SK-N-SH treated with all-trans-retinoic acid at 6 μM for 48 hours (cell line): ENCODE results near the gene TYSND1.

Experiments
- ARNTL ChIP-seq: fragments of 450-650 bp; formaldehyde crosslinking; IDR thresholded peaks from 2 replicates; pipeline ENCODE4 v1.5.0; 2020; ENCODE audit warnings: low read depth, mild to moderate bottlenecking, moderate library complexity, borderline replicate concordance
- CSRNP3 ChIP-seq: fragments of 250-450 bp; sonication (Bioruptor Pico); IDR thresholded peaks from 2 replicates; pipeline ENCODE4 v1.5.1; 2021; ENCODE audit warnings: mild to moderate bottlenecking, moderate library complexity
- ESRRG ChIP-seq: fragments of 250-450 bp; sonication (Bioruptor Pico); IDR thresholded peaks from 2 replicates; pipeline ENCODE4 v1.6.1; 2021; ENCODE audit warnings: mild to moderate bottlenecking
- ISL1 ChIP-seq: fragments of 250-450 bp; sonication (Bioruptor Pico); IDR thresholded peaks from 2 replicates; pipeline ENCODE4 v2.1.2; 2022; ENCODE audit warnings: mild to moderate bottlenecking, moderate library complexity
- PATZ1 ChIP-seq: fragments of 250-450 bp; sonication (Bioruptor Pico); IDR thresholded peaks from 2 replicates; pipeline ENCODE4 v1.8.0; 2020; ENCODE audit warnings: mild to moderate bottlenecking, moderate library complexity, borderline replicate concordance
- SNAI2 ChIP-seq: fragments of 250-450 bp; sonication (Bioruptor Pico); IDR thresholded peaks from 2 replicates; pipeline ENCODE4 v1.5.0; 2020; ENCODE audit warnings: mild to moderate bottlenecking, moderate library complexity
- ZFP3 ChIP-seq: fragments of 250-450 bp; sonication (Bioruptor Pico); IDR thresholded peaks from 2 replicates; pipeline ENCODE4 v1.5.0; 2020; ENCODE audit warnings: mild to moderate bottlenecking, moderate library complexity
- ZNF565 ChIP-seq: fragments of 450-650 bp; formaldehyde crosslinking; conservative IDR thresholded peaks from 2 replicates; pipeline ENCODE4 v1.5.0; 2020; ENCODE audit warnings: low read depth, mild to moderate bottlenecking, moderate library complexity
- TF ChIP-seq, protein P1 (sequence below): fragments of 250-450 bp; sonication (Bioruptor Pico); IDR thresholded peaks from 2 replicates; pipeline ENCODE4 v1.8.0; 2021; ENCODE audit warnings: low read depth, mild to moderate bottlenecking, moderate library complexity, borderline replicate concordance

DNA sequence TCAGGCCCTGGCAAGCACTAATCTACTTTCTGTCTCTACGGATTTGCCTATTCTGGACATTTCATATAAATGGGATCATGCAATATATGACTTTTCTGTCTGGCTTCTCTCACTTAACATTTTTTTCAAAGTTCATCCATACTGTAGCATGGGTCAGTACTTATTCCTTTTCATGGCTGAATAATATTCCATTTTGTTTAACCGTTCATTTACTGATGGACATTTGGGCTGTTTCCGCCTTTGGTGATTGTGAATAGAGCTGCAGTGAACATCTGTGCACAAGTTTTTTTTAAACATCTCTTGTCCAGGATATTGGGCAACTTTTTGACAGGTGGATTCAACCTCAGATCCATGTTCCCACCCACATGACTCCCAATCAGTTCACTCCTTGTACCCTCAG, 44.8 kb downstream of the TYSND1 start:
- TF ChIP-seq ESRRG (CRISPR knock-in tag) (no peak), ISL1 (CRISPR knock-in tag) (no peak), CSRNP3 (CRISPR knock-in tag) (no peak), ZNF565 (CRISPR knock-in tag) (no peak), PATZ1 (CRISPR knock-in tag) (no peak), SNAI2 (CRISPR knock-in tag) (no peak), ZFP3 (no peak), ARNTL (CRISPR knock-in tag) (no peak)
- TF ChIP-seq, protein P1, sequence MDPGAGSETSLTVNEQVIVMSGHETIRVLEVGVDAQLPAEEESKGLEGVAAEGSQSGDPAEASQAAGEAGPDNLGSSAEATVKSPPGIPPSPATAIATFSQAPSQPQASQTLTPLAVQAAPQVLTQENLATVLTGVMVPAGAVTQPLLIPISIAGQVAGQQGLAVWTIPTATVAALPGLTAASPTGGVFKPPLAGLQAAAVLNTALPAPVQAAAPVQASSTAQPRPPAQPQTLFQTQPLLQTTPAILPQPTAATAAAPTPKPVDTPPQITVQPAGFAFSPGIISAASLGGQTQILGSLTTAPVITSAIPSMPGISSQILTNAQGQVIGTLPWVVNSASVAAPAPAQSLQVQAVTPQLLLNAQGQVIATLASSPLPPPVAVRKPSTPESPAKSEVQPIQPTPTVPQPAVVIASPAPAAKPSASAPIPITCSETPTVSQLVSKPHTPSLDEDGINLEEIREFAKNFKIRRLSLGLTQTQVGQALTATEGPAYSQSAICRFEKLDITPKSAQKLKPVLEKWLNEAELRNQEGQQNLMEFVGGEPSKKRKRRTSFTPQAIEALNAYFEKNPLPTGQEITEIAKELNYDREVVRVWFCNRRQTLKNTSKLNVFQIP (CRISPR knock-in tag) = no peak
